Keratinocyte (primary cell): ENCODE results near the gene ARID1B. TPM values are rescaled to one million over a fixed set of nuclear protein-coding genes. Genes with fewer than 3 reads are reported as not detected.

Experiments used
- DNase-seq: peaks from one replicate; pipeline ENCODE4 v3.0.0-alpha.2; 2011; ENCODE audit warnings: low read depth, missing footprints, low spot score
- FAIRE-seq: peaks from 2 replicates; lab custom pipeline; 2011; peaks lifted over from hg19 to GRCh38; lab: Jason Lieb, UNC
- H2AFZ ChIP-seq: 2 replicates; pipeline ENCODE4 v1.6.0; 2012; ENCODE audit warnings: low read length, control low read depth, inconsistent platforms; ENCODE audit not compliant: control insufficient read depth
- H3K27ac ChIP-seq: 2 replicates; pipeline ENCODE4 v1.5.1; 2011; ENCODE audit warnings: low read length; ENCODE audit not compliant: control insufficient read depth, insufficient read depth
- H3K27me3 ChIP-seq: 3 replicates; pipeline ENCODE4 v1.6.0; 2011; ENCODE audit warnings: low read length; ENCODE audit not compliant: control insufficient read depth, insufficient read depth; ENCODE audit errors: extremely low read depth
- H3K36me3 ChIP-seq, 2 experiments: 2 replicates in 1 of 2; 3 replicates in 1 of 2; pipeline ENCODE4 v1.5.1; 2011; ENCODE audit warnings: low read length in 2 of 2, mild to moderate bottlenecking in 1 of 2; ENCODE audit not compliant: control insufficient read depth in 2 of 2, insufficient read depth in 2 of 2; ENCODE audit errors: extremely low read depth in 1 of 2
- H3K4me1 ChIP-seq: 3 replicates; pipeline ENCODE4 v1.5.1; 2011; ENCODE audit warnings: low read length; ENCODE audit not compliant: control insufficient read depth, insufficient read depth; ENCODE audit errors: extremely low read depth
- H3K4me2 ChIP-seq: 3 replicates; pipeline ENCODE4 v1.6.0; 2011; ENCODE audit warnings: low read depth, low read length; ENCODE audit not compliant: control insufficient read depth, insufficient read depth; ENCODE audit errors: extremely low read depth
- H3K4me3 ChIP-seq, 3 experiments: fragments of 200-600 bp in 1 of 3; sonication (generic) in 1 of 3; 2 replicates in 2 of 3; 3 replicates in 1 of 3; pipeline ENCODE4 v1.5.1; 2011 to 2016; ENCODE audit warnings: low read length in 3 of 3, mild to moderate bottlenecking in 3 of 3, control low read depth in 2 of 3, inconsistent platforms in 1 of 3, low read depth in 1 of 3, mixed read lengths in 1 of 3, mixed run types in 1 of 3, moderate library complexity in 1 of 3; ENCODE audit not compliant: control insufficient read depth in 2 of 3, insufficient read depth in 2 of 3; ENCODE audit errors: extremely low read depth in 1 of 3
- H3K79me2 ChIP-seq: 2 replicates; pipeline ENCODE4 v1.6.0; 2012; ENCODE audit warnings: low read length; ENCODE audit not compliant: control insufficient read depth, insufficient read depth
- H3K9ac ChIP-seq: 3 replicates; pipeline ENCODE4 v1.6.0; 2011; ENCODE audit warnings: low read length; ENCODE audit not compliant: control insufficient read depth, insufficient read depth; ENCODE audit errors: extremely low read depth
- H3K9me1 ChIP-seq: 3 replicates; pipeline ENCODE4 v1.6.0; 2011; ENCODE audit warnings: low read length; ENCODE audit not compliant: control insufficient read depth, insufficient read depth; ENCODE audit errors: extremely low read depth
- H3K9me3 ChIP-seq: 2 replicates; pipeline ENCODE4 v1.5.1; 2012; ENCODE audit warnings: low read depth, low read length; ENCODE audit not compliant: control insufficient read depth
- H4K20me1 ChIP-seq: 3 replicates; pipeline ENCODE4 v1.6.0; 2011; ENCODE audit warnings: low read length; ENCODE audit not compliant: control insufficient read depth, insufficient read depth; ENCODE audit errors: extremely low read depth
- EZH2 ChIP-seq: IDR thresholded peaks from one replicate; pipeline ENCODE4 v1.6.1; 2012; ENCODE audit warnings: inconsistent platforms, mild to moderate bottlenecking, low read length, moderate library complexity
- dilution Hi-C: fragments of 300-500 bp; cut with MboI; formaldehyde crosslinking; loops from one replicate; pipeline ENCODE4 v1.7.0; 2020; ENCODE audit warnings: low sequenced_read_pairs; ENCODE audit not compliant: extremely low pct_ligation_motif_present
- polyA plus RNA-seq, 5 experiments: library from polyadenylated mRNA; depleted of rRNA in 3 of 5; stranded (reverse) in 3 of 5; stranded (forward) in 1 of 5; unstranded in 1 of 5; fragments of >200 nt; gene quantifications; 1 replicate in 1 of 5; 2 replicates in 3 of 5; 3 replicates in 1 of 5; pipeline versions ENCODE4 v1.2.1 to v1.2.3, GENCODE V29; 2011 to 2012; ENCODE audit warnings: missing spikeins in 2 of 5, low read depth in 1 of 5, low replicate concordance in 1 of 5
- TF ChIP-seq, protein P1 (sequence below), 3 experiments: IDR thresholded peaks in 1 of 3; conservative IDR thresholded peaks in 1 of 3; optimal IDR thresholded peaks in 1 of 3; 2 replicates in 2 of 3; 3 replicates in 1 of 3; pipeline versions ENCODE3 to v1.5.1; 2011; ENCODE audit warnings: low read length in 3 of 3, mild to moderate bottlenecking in 3 of 3, moderate library complexity in 2 of 3, control low read depth in 1 of 3, inconsistent platforms in 1 of 3; ENCODE audit not compliant: insufficient read depth in 2 of 3; ENCODE audit errors: extremely low read depth in 1 of 3

ARID1B gene
- polyA plus RNA-seq, 1 donor (not counting 4 experiments of a cell fraction or from before 2014, with no cell fraction given): 14.9 TPM

DNA sequence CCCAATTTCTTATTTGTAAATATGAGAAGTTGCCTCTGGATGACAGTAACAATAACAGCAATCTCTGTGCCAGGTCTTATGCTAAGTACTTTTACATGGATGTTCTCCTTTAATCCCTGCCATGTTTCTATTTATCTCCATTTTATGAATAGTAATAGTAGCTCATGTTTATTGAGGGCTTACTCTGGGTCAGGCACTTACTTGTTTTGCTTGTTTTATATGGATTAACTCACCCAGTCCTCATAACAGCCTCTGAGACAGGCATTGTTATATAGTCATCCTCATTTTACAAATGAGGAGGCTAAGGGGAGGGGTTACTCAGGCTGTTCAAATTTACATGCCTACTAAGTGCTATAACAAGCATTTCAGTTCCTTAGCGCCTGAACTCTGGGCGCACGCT is 64.3 kb downstream of the ARID1B start:
- no peak overlapping the region for H3K27ac ChIP-seq
- H2AFZ ChIP-seq: no peak overlapping the region
- no peaks in the 10 kb centered on the region for H3K9me1 ChIP-seq
- H3K9me3 ChIP-seq: no peaks in the 10 kb centered on the region
- H3K9ac ChIP-seq: no peak overlapping the region
- H4K20me1 ChIP-seq: peaks cover 3% of the 10 kb centered on the region
- H3K79me2 ChIP-seq: peaks cover 55% of the 10 kb centered on the region
- FAIRE-seq (no peak), DNase-seq (no peak)
- dilution Hi-C loops: no loop called here
- no peak for TF ChIP-seq EZH2
- TF ChIP-seq, protein P1, sequence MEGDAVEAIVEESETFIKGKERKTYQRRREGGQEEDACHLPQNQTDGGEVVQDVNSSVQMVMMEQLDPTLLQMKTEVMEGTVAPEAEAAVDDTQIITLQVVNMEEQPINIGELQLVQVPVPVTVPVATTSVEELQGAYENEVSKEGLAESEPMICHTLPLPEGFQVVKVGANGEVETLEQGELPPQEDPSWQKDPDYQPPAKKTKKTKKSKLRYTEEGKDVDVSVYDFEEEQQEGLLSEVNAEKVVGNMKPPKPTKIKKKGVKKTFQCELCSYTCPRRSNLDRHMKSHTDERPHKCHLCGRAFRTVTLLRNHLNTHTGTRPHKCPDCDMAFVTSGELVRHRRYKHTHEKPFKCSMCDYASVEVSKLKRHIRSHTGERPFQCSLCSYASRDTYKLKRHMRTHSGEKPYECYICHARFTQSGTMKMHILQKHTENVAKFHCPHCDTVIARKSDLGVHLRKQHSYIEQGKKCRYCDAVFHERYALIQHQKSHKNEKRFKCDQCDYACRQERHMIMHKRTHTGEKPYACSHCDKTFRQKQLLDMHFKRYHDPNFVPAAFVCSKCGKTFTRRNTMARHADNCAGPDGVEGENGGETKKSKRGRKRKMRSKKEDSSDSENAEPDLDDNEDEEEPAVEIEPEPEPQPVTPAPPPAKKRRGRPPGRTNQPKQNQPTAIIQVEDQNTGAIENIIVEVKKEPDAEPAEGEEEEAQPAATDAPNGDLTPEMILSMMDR (optimal IDR thresholded peaks at IDR 0.05 in 1 of 3, IDR thresholded peaks at IDR 0.05 in 1 of 3, conservative IDR thresholded peaks at IDR 0.05 in 1 of 3; ENCODE audit: extremely low read depth in 1 of 3, insufficient read depth in 2 of 3, low read length in 3 of 3): no peak
- H3K27me3 ChIP-seq: no peaks in the 10 kb centered on the region
- no peaks in the 10 kb centered on the region for H3K36me3 ChIP-seq
- H3K4me1 ChIP-seq: peaks cover 7% of the 10 kb centered on the region
- H3K4me3 ChIP-seq: no peak overlapping the region
- no peak overlapping the region for H3K4me2 ChIP-seq

DNA sequence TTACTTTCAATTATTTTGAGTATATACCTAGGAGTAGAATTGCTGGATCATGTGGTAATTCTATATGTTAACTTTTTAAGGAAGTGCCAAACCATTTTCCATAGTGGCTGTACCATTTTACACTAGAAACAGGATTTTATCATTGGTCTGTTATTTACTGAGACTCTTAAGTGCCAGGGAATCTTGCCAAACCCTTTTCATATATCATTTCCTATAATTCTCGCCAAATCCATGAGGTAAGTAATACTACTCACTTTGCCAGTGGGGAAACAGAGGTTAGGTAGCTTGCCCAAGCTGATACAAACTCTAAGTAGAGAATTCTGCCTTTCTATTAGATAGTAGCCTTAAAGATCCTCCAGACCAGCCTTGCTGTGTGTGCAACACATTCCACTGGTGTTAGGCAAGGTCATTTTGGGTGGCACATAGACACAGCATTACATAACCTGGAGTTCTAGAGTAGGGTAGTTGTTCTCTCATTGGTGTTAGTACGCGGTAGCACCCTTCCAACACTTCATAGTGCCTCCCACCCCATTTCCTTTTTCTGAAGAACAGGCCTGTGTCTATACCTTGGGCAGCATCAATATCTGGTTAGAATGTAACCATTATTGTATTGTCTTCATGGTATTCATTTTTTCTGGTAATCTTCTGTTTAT is 65.5 kb downstream of the ARID1B start:
- no peak for TF ChIP-seq EZH2
- TF ChIP-seq, protein P1 (optimal IDR thresholded peaks at IDR 0.05 in 1 of 3, IDR thresholded peaks at IDR 0.05 in 1 of 3, conservative IDR thresholded peaks at IDR 0.05 in 1 of 3; ENCODE audit: extremely low read depth in 1 of 3, insufficient read depth in 2 of 3, low read length in 3 of 3): no peak
- peaks cover 3% of the 10 kb centered on the region for H4K20me1 ChIP-seq
- dilution Hi-C loops: no loop called here

More for the DNA sequence above, 65.5 kb downstream of the ARID1B start:
- Histone ChIP-seq H3K27me3 (no peaks in the 10 kb centered on the region), H3K36me3 (no peaks in the 10 kb centered on the region), H3K9me3 (no peaks in the 10 kb centered on the region), H3K4me2 (no peak overlapping the region), H3K9ac (no peak overlapping the region), H3K4me1 (peaks cover 7% of the 10 kb centered on the region), H2AFZ (no peak overlapping the region), H3K79me2 (peaks cover 62% of the 10 kb centered on the region), H3K4me3 (no peak overlapping the region), H3K27ac (no peak overlapping the region), H3K9me1 (no peaks in the 10 kb centered on the region)
- no peak for DNase-seq
- FAIRE-seq: no peak
